NCI-H446 treated with DMSO at 0.1 percent for 48 hours (cell line): ENCODE measurements around the gene MYBPC2.

Source experiments
- DNase-seq: peaks from one replicate; lab custom pipeline; 2025; lab: John Stamatoyannopoulos, UW

MYBPC2 gene

GRCh38 chr19:50410109-50410508 lies 22.6 kb upstream of the MYBPC2 start:
- DNase-seq = no peak

GRCh38 chr19:50412419-50412818 lies 20.3 kb upstream of the MYBPC2 start:
- no peak for DNase-seq

GRCh38 chr19:50413096-50413495 lies 19.6 kb upstream of the MYBPC2 start:
- no peak for DNase-seq

- no peak for DNase-seq
Measured at GRCh38 chr19:50413531-50413930, 19.2 kb upstream of the MYBPC2 start.

- no peak for DNase-seq
Measured at GRCh38 chr19:50414864-50415660, 17.6 kb upstream of the MYBPC2 start.

- no peak for DNase-seq
Measured at GRCh38 chr19:50415661-50416033, 17.0 kb upstream of the MYBPC2 start.

GRCh38 chr19:50416034-50416977 lies 16.4 kb upstream of the MYBPC2 start:
- DNase-seq = no peak

- DNase-seq = no peak
Measured at GRCh38 chr19:50417111-50418081, 15.3 kb upstream of the MYBPC2 start.

GRCh38 chr19:50418176-50419021 lies 14.3 kb upstream of the MYBPC2 start, which contains the start of gene SPIB:
TSS of gene SPIB (plus strand) at chr19:50418938. CDS start at chr19:50418963, 25 bp downstream.
- DNase-seq = no peak

GRCh38 chr19:50419022-50419579 lies 13.6 kb upstream of the MYBPC2 start:
- DNase-seq = no peak

GRCh38 chr19:50419580-50420035 lies 13.1 kb upstream of the MYBPC2 start:
- DNase-seq = no peak

GRCh38 chr19:50420127-50420526 lies 12.6 kb upstream of the MYBPC2 start:
- DNase-seq = no peak

GRCh38 chr19:50420808-50421207 lies 11.9 kb upstream of the MYBPC2 start:
- DNase-seq = no peak

GRCh38 chr19:50422397-50423278 lies 10.1 kb upstream of the MYBPC2 start:
- DNase-seq = no peak

- DNase-seq = no peak
Measured at GRCh38 chr19:50423279-50424113, 9.2 kb upstream of the MYBPC2 start.

- DNase-seq = no peak
Measured at GRCh38 chr19:50425581-50425980, 7.1 kb upstream of the MYBPC2 start.

GRCh38 chr19:50427318-50427925 lies 5.3 kb upstream of the MYBPC2 start:
- DNase-seq = no peak

GRCh38 chr19:50427997-50428425 lies 4.7 kb upstream of the MYBPC2 start:
- no peak for DNase-seq
